NCI-H2107 (cell line): ENCODE measurements around the gene HIPK4.
"Not testable (repeated sequence)": the region's sequence is repeated elsewhere in the genome, so short reads cannot be mapped to it uniquely, and the experiment has no call there.

Source experiments
- DNase-seq: peaks from one replicate; lab custom pipeline; 2025; lab: John Stamatoyannopoulos, UW

HIPK4 gene

DNA sequence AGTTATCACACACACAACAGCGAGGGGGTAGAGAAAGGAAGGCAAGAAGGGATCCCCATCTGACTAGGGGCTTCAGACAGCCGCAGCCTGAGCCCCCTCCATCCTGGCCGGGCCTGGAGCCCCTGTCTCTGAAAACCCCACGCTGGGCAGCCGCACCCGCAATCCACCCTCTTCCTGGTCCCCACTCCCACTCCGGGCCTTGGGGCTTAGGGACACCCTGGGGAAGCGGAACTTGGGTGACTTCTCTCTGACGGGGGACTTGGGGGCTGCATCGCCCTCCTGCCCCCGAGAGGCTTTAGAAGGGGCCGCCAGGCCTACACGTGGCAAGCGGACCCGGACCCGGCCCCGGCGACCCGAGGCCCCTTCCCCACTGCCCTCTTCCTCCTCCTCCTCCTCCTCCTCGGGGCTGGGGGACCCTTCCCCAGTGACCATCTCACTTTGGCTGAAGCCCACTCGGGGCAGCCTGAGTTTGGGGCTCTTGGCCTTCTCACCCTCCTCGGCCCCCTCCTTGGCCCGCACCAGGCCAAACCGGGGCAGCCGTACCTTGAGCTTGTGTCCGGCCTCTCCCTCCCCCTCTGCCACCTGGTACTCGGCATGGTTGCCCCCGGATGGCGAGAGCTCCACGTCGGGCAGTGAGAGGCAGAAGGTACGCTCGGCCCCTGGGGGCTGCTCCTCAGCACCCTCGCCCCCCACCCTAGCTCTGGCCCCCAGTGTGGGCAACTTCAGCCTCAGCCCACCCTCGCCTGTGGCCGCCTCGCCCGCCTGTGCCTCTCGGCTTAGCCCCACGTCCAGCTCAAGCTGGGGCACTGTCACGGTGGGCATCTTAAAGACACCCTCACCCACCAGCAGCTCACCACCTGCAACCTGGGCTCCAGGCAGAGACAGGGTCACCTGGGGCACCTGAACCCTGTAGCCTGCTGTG, 4.2 kb upstream of the HIPK4 start:
- DNase-seq, result no peak

- no peak for DNase-seq
Observed at GRCh38 chr19:40392894-40393517, 3.0 kb upstream of the HIPK4 start.

GRCh38 chr19:40392123-40392522, 2.1 kb upstream of the HIPK4 start:
- DNase-seq, result no peak

DNA sequence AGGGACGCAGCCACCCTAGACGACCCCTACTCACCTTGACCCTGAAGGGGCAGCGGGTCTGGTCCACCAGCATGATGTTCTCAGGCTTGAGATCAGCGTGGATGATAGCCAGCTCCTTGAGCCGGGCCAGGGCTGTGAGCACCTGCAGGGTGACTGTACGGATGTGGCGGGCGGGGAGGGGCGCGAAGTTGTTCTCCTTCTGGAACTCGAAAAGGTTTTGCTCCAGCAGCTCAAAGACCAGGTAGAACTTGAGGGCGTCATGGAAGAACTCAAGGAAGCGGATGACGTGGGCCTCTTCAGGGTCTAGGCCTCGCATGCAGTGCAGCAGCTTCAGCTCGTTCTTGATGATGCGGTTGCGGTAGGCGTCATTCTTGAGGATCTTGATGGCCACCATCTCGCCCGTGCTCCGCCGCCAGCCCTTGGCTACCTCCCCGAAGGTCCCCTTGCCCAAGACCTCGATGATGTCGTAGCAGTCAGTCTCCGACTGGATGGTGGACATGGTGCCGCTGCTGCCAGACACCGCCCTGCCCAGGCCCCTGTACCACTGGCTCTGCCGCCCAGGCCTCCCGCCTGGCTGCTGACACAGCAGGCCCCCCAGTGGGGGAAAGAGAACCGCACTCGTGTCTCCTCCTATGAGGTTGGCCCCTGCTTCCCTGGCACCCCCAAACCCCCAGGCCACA, 437 bp downstream of the HIPK4 start:
- no peak for DNase-seq

GRCh38 chr19:40388481-40388880, 1.5 kb downstream of the HIPK4 start:
- no peak for DNase-seq

DNA sequence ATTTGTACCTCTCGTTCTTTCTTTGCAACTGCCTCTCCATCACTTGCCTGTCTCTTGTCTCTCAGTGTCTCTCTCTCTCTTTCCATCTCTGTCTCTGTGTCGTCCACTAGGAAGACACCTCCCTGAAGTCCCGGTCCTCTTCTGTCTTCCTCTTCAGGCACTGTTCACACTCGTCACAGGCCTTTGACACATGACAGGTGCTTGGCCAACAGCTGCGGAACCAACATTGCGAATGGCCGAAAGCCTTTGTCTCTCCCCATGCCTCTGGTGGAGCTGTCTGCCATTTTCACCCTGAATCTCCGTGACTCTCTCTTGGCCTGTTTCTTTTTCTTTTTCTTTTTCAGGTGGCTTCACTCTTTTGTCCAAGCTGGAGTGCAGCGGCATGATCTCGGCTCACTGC, 2.8 kb downstream of the HIPK4 start:
- no peak for DNase-seq

DNA sequence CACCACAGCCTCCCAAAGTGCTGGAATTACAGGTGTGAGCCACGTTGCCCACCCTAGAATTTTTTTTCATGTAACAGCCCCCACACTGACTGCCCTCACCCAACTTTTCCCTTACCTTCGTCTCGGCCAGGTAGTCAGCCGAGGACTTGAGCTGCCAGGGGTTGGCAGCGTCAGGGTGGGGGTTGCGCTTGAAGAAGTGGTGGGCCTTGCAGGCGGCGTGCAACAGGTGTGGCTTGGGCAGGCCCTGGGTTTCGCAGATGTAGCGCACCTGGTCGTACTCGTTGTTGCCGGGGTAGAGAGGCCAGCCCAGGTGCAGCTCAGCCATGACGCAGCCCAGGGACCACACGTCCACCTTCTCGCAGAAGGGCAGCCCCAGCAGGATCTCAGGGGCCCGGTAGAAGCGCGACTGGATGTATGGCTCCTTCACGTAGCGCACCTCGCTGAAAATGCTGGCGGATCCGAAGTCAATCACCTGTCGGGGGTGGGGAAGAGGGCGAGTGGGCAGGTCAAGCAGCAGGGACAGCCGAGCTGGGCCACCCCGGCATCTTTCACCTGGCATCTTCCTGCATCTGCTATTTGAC, 6.2 kb downstream of the HIPK4 start:
- DNase-seq, result no peak

DNA sequence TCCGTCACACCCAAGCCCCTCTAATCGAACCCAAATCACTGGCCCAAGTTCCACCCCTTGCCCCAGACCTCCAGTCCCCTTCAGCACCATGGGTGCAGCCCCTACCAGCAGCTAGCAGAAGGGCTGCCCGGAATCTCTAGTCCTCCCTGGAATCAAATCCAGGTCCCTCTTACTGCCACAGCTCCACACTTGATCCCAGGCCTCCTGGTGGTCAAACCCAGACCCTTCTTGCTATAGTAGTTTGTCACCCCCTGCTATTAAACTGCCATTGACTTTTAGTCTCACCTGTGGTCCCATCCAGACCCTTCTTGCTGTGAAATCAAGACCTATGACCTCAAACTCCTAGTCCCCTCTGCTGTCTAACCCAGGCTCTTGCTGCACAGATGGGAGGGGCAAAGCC, 8.7 kb downstream of the HIPK4 start:
- no peak for DNase-seq

DNA sequence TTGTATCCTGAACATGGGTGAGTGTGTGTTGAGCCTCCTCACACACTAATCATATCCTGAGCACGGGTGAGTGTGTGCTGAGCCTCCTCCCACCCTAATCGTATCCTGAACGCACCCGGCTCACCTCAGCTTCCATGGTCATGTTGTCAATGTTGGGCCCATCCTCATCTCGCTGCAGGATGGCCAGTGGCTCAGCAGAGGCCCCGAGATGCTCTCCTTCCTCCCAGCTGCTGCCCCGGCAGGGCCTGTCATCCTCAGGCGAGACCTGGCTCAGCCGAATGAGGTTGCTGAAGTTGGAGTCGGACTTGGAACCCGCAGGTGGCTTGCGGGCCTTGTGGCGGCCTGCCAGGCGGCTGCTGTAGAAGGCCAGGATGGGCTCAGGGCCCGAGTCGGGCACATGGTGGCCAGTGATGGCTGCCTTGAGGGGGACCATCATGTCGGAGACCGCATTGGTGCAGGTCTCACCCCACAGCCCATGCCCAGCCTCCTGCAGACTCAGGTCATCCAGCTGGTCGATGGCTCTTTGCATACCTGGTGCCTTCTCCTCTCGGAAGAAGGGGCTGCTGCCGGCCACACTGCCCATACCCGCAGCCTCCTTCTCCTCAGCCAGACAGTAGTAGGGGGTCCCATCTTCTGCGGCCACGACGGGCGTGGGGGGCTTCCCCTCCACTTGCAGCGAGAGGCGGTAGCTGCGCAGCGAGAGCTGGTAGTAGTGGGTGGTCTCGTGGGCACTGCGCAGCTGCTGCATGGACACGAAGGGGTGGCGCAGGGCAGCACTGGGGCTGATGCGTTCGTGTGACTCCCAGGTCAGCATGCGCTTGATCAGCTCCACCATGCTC, 9.6 kb downstream of the HIPK4 start:
- no peak for DNase-seq

DNA sequence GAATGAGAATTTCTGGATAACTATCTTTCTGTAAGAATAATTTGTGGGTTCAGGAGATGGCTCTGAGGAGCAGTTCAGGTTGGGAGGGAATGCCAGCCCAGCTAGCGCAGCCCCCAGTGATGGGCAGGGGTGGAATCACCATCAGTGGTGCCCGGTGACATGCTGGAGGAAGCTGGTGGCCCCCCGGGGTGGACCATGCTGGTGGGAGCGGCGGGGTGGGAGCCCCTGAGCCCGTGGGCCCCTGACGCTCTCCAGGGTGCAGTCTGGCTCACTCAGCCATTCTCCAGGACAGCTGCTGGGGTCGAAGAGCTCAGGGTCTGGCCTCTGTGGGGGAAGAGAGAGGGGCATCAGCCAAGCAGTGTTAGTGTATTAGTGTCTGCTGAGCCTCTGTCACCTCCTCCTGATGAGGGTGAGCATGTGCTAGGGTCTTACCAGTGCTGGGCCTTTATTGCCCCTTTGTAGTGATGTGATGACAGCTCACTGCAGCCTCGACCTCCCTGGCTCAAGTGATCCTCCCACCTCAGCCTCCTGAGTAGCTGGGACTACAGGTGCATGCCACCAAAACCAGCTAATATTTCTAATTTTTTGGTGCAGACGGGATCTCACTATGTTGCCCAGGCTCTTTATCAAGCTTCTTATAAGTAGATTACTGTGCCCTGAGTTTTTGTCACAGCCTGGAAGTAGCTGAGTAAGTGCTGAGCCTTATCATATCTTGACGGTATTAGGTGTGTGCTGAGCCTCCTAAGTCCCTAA, 10.4 kb downstream of the HIPK4 start:
- DNase-seq, result no peak

GRCh38 chr19:40378509-40378908, 11.5 kb downstream of the HIPK4 start:
- no peak for DNase-seq

- DNase-seq, result no peak
Observed at GRCh38 chr19:40377876-40378385, 12.1 kb downstream of the HIPK4 start.

GRCh38 chr19:40376286-40376862, 13.6 kb downstream of the HIPK4 start:
- DNase-seq, result no peak

DNA sequence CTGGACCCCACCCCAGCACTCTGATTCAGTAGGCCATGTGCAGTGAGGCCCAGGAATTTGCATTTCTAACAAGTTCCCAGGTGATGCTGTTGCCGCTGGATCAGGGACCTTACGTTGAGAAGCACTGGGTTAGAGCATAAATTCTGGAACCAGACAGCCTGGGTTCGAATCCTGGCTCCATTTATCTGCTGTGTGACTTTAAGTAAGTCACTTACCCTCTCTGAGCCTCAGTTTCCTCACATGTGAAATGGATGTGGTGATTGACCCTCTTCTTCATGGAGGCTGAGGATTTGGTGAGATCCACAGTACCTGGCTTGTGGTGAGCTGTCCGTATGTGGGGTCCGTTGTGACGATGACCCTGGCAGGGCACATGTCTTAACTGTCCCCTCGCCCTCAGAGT, 15.9 kb downstream of the HIPK4 start:
- DNase-seq, result no peak

GRCh38 chr19:40371802-40372122, 18.2 kb downstream of the HIPK4 start:
- DNase-seq, result no peak

- no peak for DNase-seq
Observed at GRCh38 chr19:40370997-40371801, 18.8 kb downstream of the HIPK4 start.

DNA sequence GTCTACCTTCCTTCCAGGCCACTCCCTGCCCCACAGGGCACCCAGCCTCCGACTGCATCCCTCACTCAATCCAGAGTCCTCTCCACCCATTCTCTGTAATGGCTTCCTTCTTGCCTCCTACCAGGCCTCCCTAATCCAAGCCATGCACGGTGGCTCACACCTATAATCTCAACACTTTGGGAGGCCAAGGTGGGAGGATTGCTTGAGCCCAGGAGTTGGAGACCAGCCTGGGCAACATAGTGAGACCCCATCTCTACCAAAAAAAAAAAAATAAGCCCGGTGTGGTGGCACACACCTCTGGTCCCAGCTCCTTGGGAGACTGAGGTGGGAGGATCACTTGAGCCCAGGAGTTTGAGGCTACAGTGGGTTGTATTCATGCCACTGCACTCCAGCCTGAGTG, 19.7 kb downstream of the HIPK4 start:
- not testable (repeated sequence) for DNase-seq

GRCh38 chr19:40369797-40370196, 20.2 kb downstream of the HIPK4 start:
- no peak for DNase-seq

DNA sequence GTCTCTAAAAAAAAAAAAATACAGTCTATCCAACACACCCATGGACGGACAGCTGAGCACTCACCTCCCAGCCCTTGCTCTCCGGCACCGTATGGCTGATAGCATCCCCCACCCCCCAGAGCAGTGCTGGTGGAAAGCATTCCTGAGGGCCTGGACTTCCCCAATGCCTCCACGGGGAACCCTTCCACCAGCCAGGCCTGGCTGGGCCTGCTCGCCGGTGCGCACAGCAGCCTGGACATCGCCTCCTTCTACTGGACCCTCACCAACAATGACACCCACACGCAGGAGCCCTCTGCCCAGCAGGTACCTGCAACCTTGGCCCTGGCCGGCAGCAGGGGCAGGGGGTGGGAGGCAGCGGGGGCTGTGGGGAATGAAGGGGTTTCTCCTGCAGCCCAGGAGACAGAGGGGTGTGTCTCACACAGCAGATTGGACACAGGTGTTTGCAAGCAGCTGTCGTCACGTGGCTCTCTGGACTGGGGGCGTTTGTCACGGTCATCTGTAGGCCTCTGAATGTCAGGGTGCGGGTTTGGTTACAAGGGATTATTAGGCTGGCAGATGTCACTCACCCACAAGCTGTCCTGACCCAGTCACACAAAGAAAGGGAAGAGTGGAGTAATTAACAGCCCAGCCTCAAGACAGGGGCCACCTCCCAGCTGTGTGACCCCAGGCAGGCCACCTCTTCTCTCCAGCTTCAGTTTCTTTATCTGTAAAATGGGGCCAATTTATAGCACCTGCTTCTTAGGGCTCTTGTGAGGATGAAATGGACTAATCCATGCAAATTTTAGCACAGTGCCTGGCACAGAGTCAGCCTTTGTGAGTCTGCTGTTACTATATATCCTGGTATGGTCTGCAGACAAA, 22.2 kb downstream of the HIPK4 start:
- DNase-seq, result no peak
